H9 (cell line): ENCODE data around the gene MAP7. TPM values are rescaled to one million over a fixed set of nuclear protein-coding genes. Genes with fewer than 3 reads are reported as not detected.

Experiments used
- DNase-seq: peaks from one replicate; pipeline ENCODE4 v3.0.0-alpha.2; 2017
- H2AFZ ChIP-seq: one replicate; pipeline ENCODE4 v1.6.1; 2013; ENCODE audit warnings: mild to moderate bottlenecking, low read length, control low read depth, moderate library complexity
- H2AK5ac ChIP-seq: 2 replicates; pipeline ENCODE4 v1.6.1; 2013; ENCODE audit warnings: low read length, control low read depth, mixed read lengths; ENCODE audit not compliant: insufficient read length
- H2BK120ac ChIP-seq: one replicate; pipeline ENCODE4 v1.6.1; 2013; ENCODE audit warnings: low read depth, mild to moderate bottlenecking, low read length, control low read depth, inconsistent platforms; ENCODE audit not compliant: poor library complexity, severe bottlenecking
- H2BK12ac ChIP-seq: 2 replicates; pipeline ENCODE4 v1.6.1; 2013; ENCODE audit warnings: low read length, control low read depth, mixed read lengths, low read depth; ENCODE audit not compliant: insufficient read length
- H2BK15ac ChIP-seq: 2 replicates; pipeline ENCODE4 v1.6.1; 2013; ENCODE audit warnings: low read depth, low read length, control low read depth
- H2BK20ac ChIP-seq: one replicate; pipeline ENCODE4 v1.6.1; 2013; ENCODE audit warnings: low read depth, mild to moderate bottlenecking, low read length, control low read depth, inconsistent platforms; ENCODE audit not compliant: poor library complexity, severe bottlenecking
- H2BK5ac ChIP-seq: 2 replicates; pipeline ENCODE4 v1.6.1; 2013; ENCODE audit warnings: low read length, control low read depth, mixed read lengths; ENCODE audit not compliant: insufficient read length
- H3K14ac ChIP-seq: 2 replicates; pipeline ENCODE4 v1.6.1; 2013; ENCODE audit warnings: low read length, control low read depth; ENCODE audit not compliant: insufficient read depth
- H3K18ac ChIP-seq: 2 replicates; pipeline ENCODE4 v1.6.1; 2013; ENCODE audit warnings: low read depth, mild to moderate bottlenecking, mixed read lengths, low read length, control low read depth; ENCODE audit not compliant: insufficient read length
- H3K23ac ChIP-seq: 2 replicates; pipeline ENCODE4 v1.6.1; 2013; ENCODE audit warnings: low read length, control low read depth, mixed read lengths, low read depth; ENCODE audit not compliant: insufficient read length
- H3K23me2 ChIP-seq: 2 replicates; pipeline ENCODE4 v1.6.1; 2013; ENCODE audit warnings: low read depth, mild to moderate bottlenecking, mixed read lengths, low read length, control low read depth; ENCODE audit not compliant: insufficient read length, poor library complexity, severe bottlenecking
- H3K27ac ChIP-seq: 2 replicates; pipeline ENCODE4 v1.5.1; 2013; ENCODE audit warnings: low read length, control low read depth, mixed read lengths, low read depth; ENCODE audit not compliant: insufficient read length
- H3K27me3 ChIP-seq: 2 replicates; pipeline ENCODE4 v1.6.1; 2013; ENCODE audit warnings: low read length, control low read depth, inconsistent platforms; ENCODE audit not compliant: insufficient read depth
- H3K4ac ChIP-seq: 2 replicates; pipeline ENCODE4 v1.6.1; 2013; ENCODE audit warnings: low read depth, mild to moderate bottlenecking, control low read depth, inconsistent platforms, low read length, moderate library complexity
- H3K4me1 ChIP-seq: 2 replicates; pipeline ENCODE4 v1.6.1; 2013; ENCODE audit warnings: low read length, control low read depth, inconsistent platforms; ENCODE audit not compliant: insufficient read depth
- H3K4me2 ChIP-seq: 2 replicates; pipeline ENCODE4 v1.6.1; 2013; ENCODE audit warnings: low read length, control low read depth, mixed read lengths; ENCODE audit not compliant: insufficient read length, insufficient read depth
- H3K56ac ChIP-seq: 2 replicates; pipeline ENCODE4 v1.6.1; 2013; ENCODE audit warnings: low read depth, mild to moderate bottlenecking, mixed read lengths, low read length, control low read depth; ENCODE audit not compliant: insufficient read length
- H3K79me1 ChIP-seq: 2 replicates; pipeline ENCODE4 v1.6.1; 2013; ENCODE audit warnings: low read depth, mild to moderate bottlenecking, moderate library complexity, low read length, control low read depth, inconsistent platforms; ENCODE audit not compliant: insufficient read depth, poor library complexity, severe bottlenecking
- H3K79me2 ChIP-seq: 2 replicates; pipeline ENCODE4 v1.6.1; 2013; ENCODE audit warnings: low read length, control low read depth, inconsistent platforms; ENCODE audit not compliant: insufficient read depth
- H3K9ac ChIP-seq: 2 replicates; pipeline ENCODE4 v1.6.1; 2013; ENCODE audit warnings: low read length, control low read depth, mixed read lengths; ENCODE audit not compliant: insufficient read length; ENCODE audit errors: extremely low read depth
- H3K9me3 ChIP-seq: one replicate; pipeline ENCODE4 v1.6.1; 2013; ENCODE audit warnings: low read depth, low read length, inconsistent platforms; ENCODE audit not compliant: control insufficient read depth
- H3T11ph ChIP-seq: one replicate; pipeline ENCODE4 v1.6.1; 2013; ENCODE audit warnings: mild to moderate bottlenecking, low read length, control low read depth, inconsistent platforms
- H4K20me1 ChIP-seq: one replicate; pipeline ENCODE4 v1.6.1; 2013; ENCODE audit not compliant: control insufficient read depth, insufficient read length, insufficient read depth
- H4K5ac ChIP-seq: 2 replicates; pipeline ENCODE4 v1.6.1; 2013; ENCODE audit warnings: low read depth, mild to moderate bottlenecking, mixed read lengths, low read length, control low read depth; ENCODE audit not compliant: insufficient read length
- H4K8ac ChIP-seq: replicated peaks from 2 replicates; pipeline ENCODE4 v1.6.1; 2013; ENCODE audit warnings: low read length, control low read depth, mixed read lengths, low read depth; ENCODE audit not compliant: insufficient read length
- H4K91ac ChIP-seq: 2 replicates; pipeline ENCODE4 v1.6.1; 2013; ENCODE audit warnings: low read depth, mild to moderate bottlenecking, moderate library complexity, mixed read lengths, low read length, control low read depth; ENCODE audit not compliant: insufficient read length
- H3K27ac Mint-ChIP-seq, 3 experiments: 2 replicates in 2 of 3; 3 replicates in 1 of 3; pipeline ENCODE4 v1.8.0; 2020 to 2021; ENCODE audit warnings: mixed read lengths in 3 of 3, mild to moderate bottlenecking in 1 of 3, moderate library complexity in 1 of 3
- H3K27me3 Mint-ChIP-seq: 2 replicates; pipeline ENCODE4 v1.8.0; 2021; ENCODE audit warnings: low read depth, mild to moderate bottlenecking, moderate library complexity, mixed read lengths
- H3K36me3 Mint-ChIP-seq, 3 experiments: 2 replicates in 2 of 3; 3 replicates in 1 of 3; pipeline ENCODE4 v1.8.0; 2020 to 2021; ENCODE audit warnings: low read depth in 3 of 3, mixed read lengths in 3 of 3; ENCODE audit not compliant: insufficient read depth in 1 of 3
- H3K4me1 Mint-ChIP-seq, 2 experiments: 2 replicates each; pipeline ENCODE4 v1.8.0; 2020; ENCODE audit warnings: mixed read lengths in 2 of 2
- H3K4me3 Mint-ChIP-seq, 2 experiments: 2 replicates in 1 of 2; 3 replicates in 1 of 2; pipeline ENCODE4 v1.8.0; 2020 to 2021; ENCODE audit warnings: mild to moderate bottlenecking in 2 of 2, mixed read lengths in 2 of 2, moderate library complexity in 1 of 2
- H3K9me3 Mint-ChIP-seq, 2 experiments: 2 replicates in 1 of 2; 3 replicates in 1 of 2; pipeline ENCODE4 v1.8.0; 2020; ENCODE audit warnings: mild to moderate bottlenecking in 2 of 2, mixed read lengths in 2 of 2, moderate library complexity in 1 of 2
- CTCF ChIP-seq: fragments of 200-600 bp; sonication (generic); conservative IDR thresholded peaks from 3 replicates; pipeline ENCODE4 v1.8.0; 2021; ENCODE audit warnings: antibody characterized with exemption, mild to moderate bottlenecking
- total RNA-seq: library from RNA; stranded (reverse); gene quantifications from 2 replicates; pipeline ENCODE4 v1.2.1, GENCODE V29; 2021

Gene MAP7
- total RNA-seq, 1 experiment from 2014 or later = 51.1 TPM

- H3K36me3 Mint-ChIP-seq = peaks cover 5 to 28% (median 12%) of the 10 kb centered on the region in 3 experiments
- Histone ChIP-seq H3K9me3 (no peaks in the 10 kb centered on the region), H3K56ac (no peak overlapping the region), H2BK12ac (no peak overlapping the region), H4K91ac (no peak overlapping the region), H3K79me2 (no peaks in the 10 kb centered on the region; the same call in 1 of the 2 replicates), H3K27me3 (no peaks in the 10 kb centered on the region), H2BK5ac (no peak overlapping the region), H4K5ac (no peak overlapping the region), H4K20me1 (no peaks in the 10 kb centered on the region), H3K79me1 (peaks cover 2% of the 10 kb centered on the region), H3K18ac (no peak overlapping the region), H2BK20ac (no peak overlapping the region), H2BK120ac (no peak overlapping the region), H3K14ac (no peak overlapping the region), H3K4me1 (no peaks in the 10 kb centered on the region), H3K9ac (no peak overlapping the region), H3K23ac (no peak overlapping the region), H4K8ac (no peak overlapping the region), H3K4me2 (no peak overlapping the region), H3T11ph (no peak overlapping the region), H3K27ac (no peak overlapping the region), H2BK15ac (no peak overlapping the region), H3K4ac (no peak overlapping the region), H2AFZ (no peak overlapping the region), H3K23me2 (no peaks in the 10 kb centered on the region), H2AK5ac (no peak overlapping the region)
- no peaks in the 10 kb centered on the region for H3K27me3 Mint-ChIP-seq
- H3K4me1 Mint-ChIP-seq = peaks cover 7 to 8% of the 10 kb centered on the region in 2 experiments
- H3K4me3 Mint-ChIP-seq = no peak overlapping the region
- peaks cover 11 to 13% of the 10 kb centered on the region in 2 experiments for H3K9me3 Mint-ChIP-seq
- H3K27ac Mint-ChIP-seq = no peak overlapping the region
- no peak for TF ChIP-seq CTCF
- DNase-seq = no peak
Observed at GRCh38 chr6:136477548-136477947, 72.7 kb downstream of the MAP7 start.
